WI38 (cell line): ENCODE results near the gene ERBB4.

Experiments used
- H3K4me3 ChIP-seq: 2 replicates; pipeline ENCODE4 v1.5.1; 2011; ENCODE audit warnings: low read depth, mild to moderate bottlenecking, control low read depth, low read length
- TF ChIP-seq, protein P1 (sequence below): IDR thresholded peaks from 2 replicates; pipeline ENCODE4 v1.5.1; 2012; ENCODE audit warnings: low read depth, mild to moderate bottlenecking, control low read depth, low read length

ERBB4 gene

GRCh38 chr2:212032536-212033219, 505.9 kb downstream of the ERBB4 start:
- H3K4me3 ChIP-seq = no peak overlapping the region
- TF ChIP-seq, protein P1, sequence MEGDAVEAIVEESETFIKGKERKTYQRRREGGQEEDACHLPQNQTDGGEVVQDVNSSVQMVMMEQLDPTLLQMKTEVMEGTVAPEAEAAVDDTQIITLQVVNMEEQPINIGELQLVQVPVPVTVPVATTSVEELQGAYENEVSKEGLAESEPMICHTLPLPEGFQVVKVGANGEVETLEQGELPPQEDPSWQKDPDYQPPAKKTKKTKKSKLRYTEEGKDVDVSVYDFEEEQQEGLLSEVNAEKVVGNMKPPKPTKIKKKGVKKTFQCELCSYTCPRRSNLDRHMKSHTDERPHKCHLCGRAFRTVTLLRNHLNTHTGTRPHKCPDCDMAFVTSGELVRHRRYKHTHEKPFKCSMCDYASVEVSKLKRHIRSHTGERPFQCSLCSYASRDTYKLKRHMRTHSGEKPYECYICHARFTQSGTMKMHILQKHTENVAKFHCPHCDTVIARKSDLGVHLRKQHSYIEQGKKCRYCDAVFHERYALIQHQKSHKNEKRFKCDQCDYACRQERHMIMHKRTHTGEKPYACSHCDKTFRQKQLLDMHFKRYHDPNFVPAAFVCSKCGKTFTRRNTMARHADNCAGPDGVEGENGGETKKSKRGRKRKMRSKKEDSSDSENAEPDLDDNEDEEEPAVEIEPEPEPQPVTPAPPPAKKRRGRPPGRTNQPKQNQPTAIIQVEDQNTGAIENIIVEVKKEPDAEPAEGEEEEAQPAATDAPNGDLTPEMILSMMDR = no peak

DNA sequence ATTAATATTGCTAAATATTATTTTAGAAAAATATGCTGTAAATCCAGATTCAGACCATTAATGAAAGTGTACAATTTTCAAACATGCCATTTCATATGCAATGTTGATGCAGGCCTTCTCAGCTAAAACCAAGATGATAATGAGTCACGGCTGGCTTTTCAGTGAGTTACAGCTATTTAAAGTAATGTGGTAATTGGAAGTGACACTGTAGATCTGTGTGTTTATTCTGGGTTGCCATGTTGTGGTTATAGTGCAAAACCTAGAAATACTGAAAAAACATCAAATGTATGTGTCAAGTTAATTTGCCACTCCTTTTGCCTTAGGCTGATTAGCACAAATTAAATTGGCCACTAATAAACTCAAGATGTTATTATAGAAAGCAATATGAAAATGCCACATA, 506.6 kb downstream of the ERBB4 start:
- TF ChIP-seq, protein P1 = no peak
- no peak overlapping the region for H3K4me3 ChIP-seq

GRCh38 chr2:212030709-212031108, 507.9 kb downstream of the ERBB4 start:
- TF ChIP-seq, protein P1 = no peak
- no peak overlapping the region for H3K4me3 ChIP-seq

DNA sequence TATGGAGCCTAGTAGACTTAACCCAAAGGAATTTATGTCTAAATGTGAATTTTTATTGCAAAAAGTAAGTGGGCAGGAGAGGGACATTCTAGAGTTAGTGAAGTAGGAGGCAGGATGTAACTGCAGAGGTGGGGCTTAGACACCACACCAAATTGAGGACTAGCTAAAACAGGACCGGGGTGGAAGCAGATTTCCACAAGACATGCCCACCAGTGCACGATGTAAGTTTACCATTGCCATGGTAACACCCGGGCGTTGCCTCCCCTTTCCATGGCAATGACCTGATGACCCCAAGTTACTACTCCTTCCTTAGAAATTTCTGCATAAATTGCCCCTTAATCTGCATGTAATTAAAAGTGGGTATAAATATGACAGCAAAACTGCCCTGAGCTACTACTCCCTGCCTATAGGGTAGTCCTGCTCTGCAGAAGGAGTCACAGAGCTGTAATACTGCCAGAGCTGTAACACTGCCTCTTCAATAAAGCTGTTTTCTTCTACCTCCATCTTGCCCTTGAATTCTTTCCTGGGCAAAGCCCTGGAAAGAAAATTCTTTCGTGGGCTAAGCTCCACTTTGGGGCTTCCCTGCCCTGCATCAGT, 509.7 kb downstream of the ERBB4 start:
- no peak overlapping the region for H3K4me3 ChIP-seq
- TF ChIP-seq, protein P1 = no peak

DNA sequence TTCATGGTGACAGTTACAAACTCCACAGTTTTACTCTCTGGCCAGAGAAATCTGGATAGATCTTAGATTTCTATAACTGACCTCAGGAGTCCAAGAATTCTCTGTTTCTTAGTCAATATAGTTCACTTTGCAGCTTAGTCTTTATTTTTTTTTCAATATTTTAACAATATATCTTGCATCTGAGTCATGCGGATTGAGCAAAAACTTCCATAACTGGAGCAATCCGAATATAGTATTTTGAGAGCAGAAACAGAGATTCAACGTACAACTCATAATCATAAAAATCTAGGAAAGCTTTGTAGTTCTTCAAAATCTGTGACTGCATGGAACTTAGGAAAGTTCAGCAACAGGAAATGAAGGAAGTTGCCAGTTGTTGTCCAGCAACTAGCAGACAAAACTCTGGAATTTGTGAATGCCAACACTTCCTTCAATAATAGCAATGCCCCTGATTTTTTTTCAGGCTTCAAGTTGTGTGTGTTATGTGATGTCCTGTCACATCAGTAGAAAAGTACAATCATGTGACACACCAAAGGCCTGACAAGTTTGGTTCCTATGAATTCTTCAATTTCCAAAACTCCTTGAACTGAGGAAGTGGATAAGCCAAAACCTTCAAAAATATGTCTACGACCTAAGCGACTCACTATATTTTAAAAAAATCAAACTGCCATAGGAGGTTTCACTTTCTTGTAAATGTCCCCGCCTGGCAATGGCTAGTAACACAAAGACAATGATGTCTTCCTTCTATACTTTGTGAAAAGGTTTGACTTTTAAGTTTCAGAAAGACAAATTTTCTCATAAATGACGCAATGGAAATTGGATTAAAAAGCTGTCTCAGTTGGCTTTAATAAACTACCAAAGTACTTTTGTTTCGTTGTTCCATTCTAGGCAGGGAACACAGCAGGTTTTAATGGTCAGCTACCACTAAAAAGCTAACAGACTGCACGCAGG, 510.6 kb downstream of the ERBB4 start:
- H3K4me3 ChIP-seq = no peak overlapping the region
- TF ChIP-seq, protein P1 = no peak

- no peak overlapping the region for H3K4me3 ChIP-seq
- TF ChIP-seq, protein P1 = no peak
These were observed 514.6 kb downstream of the ERBB4 start for GRCh38 chr2:212024040-212024439.
